Esophagus squamous epithelium (tissue), 5 donors: ENCODE measurements around the gene CHRNA5. TPM values are rescaled to one million over a fixed set of nuclear protein-coding genes. Genes with fewer than 3 reads are reported as not detected.

Source experiments
- DNase-seq: peaks from one replicate; lab custom pipeline; 2025; lab: John Stamatoyannopoulos, UW
- H3K27ac ChIP-seq, 4 donors: fragments of 200-600 bp; sonication (generic); one replicate each; pipeline ENCODE4 v1.5.1; 2016 to 2019; ENCODE audit warnings: mild to moderate bottlenecking in 1 of 4
- H3K27me3 ChIP-seq, 4 donors: fragments of 200-600 bp; sonication (generic); 1 replicate in 3 of 4; 2 replicates in 1 of 4; pipeline versions ENCODE4 v1.5.1 to v1.6.0; 2017 to 2021; ENCODE audit warnings: antibody characterized with exemption in 1 of 4
- H3K36me3 ChIP-seq, 3 donors: fragments of 200-600 bp; sonication (generic); one replicate each; pipeline ENCODE4 v1.5.1; 2016 to 2019
- H3K4me1 ChIP-seq, 3 donors: fragments of 200-600 bp; sonication (generic); one replicate each; pipeline ENCODE4 v1.5.1; 2017 to 2019
- H3K4me3 ChIP-seq, 4 donors: fragments of 200-600 bp; sonication (generic); 1 replicate in 3 of 4; 2 replicates in 1 of 4; pipeline ENCODE4 v1.5.1; 2016 to 2019; ENCODE audit warnings: mild to moderate bottlenecking in 2 of 4, moderate library complexity in 1 of 4
- H3K9me3 ChIP-seq, 3 donors: fragments of 200-600 bp; sonication (generic); one replicate each; pipeline ENCODE4 v1.5.1; 2016 to 2019
- CTCF ChIP-seq, 6 experiments: fragments of 450-650 bp in 4 of 6; fragments of 200-600 bp in 2 of 6; sonication (generic) in 2 of 6; IDR thresholded peaks; one replicate each; pipeline ENCODE4 v1.5.1; 2016 to 2019; ENCODE audit warnings: antibody characterized with exemption in 6 of 6, mild to moderate bottlenecking in 4 of 6, moderate library complexity in 4 of 6
- POLR2A ChIP-seq, 4 donors: fragments of 450-650 bp; IDR thresholded peaks; one replicate each; pipeline ENCODE4 v1.6.1; 2017; ENCODE audit warnings: antibody characterized with exemption in 4 of 4, mild to moderate bottlenecking in 4 of 4, moderate library complexity in 3 of 4
- WGBS, 2 donors: methylation state at CpG; one replicate each; pipeline ENCODE4 v1.1.5; 2018; 5-methylcytosine and 5-hydroxymethylcytosine counted together
- intact Hi-C: fragments of 100-400 bp; cut with DNase I; formaldehyde crosslinking; loops from one replicate; pipeline ENCODE4 v1.15.0; 2022
- total RNA-seq, 4 donors: library from RNA; depleted of rRNA; stranded (reverse); fragments of >200 nt; gene quantifications; one replicate each; pipeline ENCODE4 v1.1.0, GENCODE V29; 2016
- donor health status: DM: yes; HTN: yes; CAD: no.

Gene CHRNA5
- total RNA-seq, 4 donors from 2014 or later: 0.95 to 2.9 (median 1.6) TPM

- DNase-seq: no peak
- 71 to 88% methylated on average over 8 to 10 of the region's 10 CpGs for WGBS, 2 donors
- no peak for TF ChIP-seq CTCF (IDR thresholded peaks at IDR 0.05)
- no peak for TF ChIP-seq POLR2A (IDR thresholded peaks at IDR 0.05)
These were observed 56.6 kb downstream of the CHRNA5 start for GRCh38 chr15:78621810-78622402.

GRCh38 chr15:78623786-78624497 is 58.6 kb downstream of the CHRNA5 start:
- H3K9me3 ChIP-seq: no peaks in the 10 kb centered on the region
- intact Hi-C loops: no loop called here
- no peaks in the 10 kb centered on the region for H3K36me3 ChIP-seq
- TF ChIP-seq POLR2A (IDR thresholded peaks at IDR 0.05) (no peak), CTCF (IDR thresholded peaks at IDR 0.05) (no peak)
- no peak overlapping the region for H3K4me3 ChIP-seq
- H3K27me3 ChIP-seq: peaks cover 10 to 78% (median 19%) of the 10 kb centered on the region in 4 donors
- H3K27ac ChIP-seq: no peak overlapping the region
- DNase-seq: no peak
- WGBS, 2 donors: 87 to 91% methylated on average over 7 of the region's 7 CpGs
- peaks cover 9 to 41% (median 15%) of the 10 kb centered on the region in 3 donors for H3K4me1 ChIP-seq

More at GRCh38 chr15:78621810-78622402, 56.6 kb downstream of the CHRNA5 start:
- H3K4me1 ChIP-seq: peaks cover 9 to 42% (median 15%) of the 10 kb centered on the region in 3 donors
- H3K36me3 ChIP-seq: no peaks in the 10 kb centered on the region
- H3K4me3 ChIP-seq: no peak overlapping the region
- H3K9me3 ChIP-seq: no peaks in the 10 kb centered on the region
- H3K27me3 ChIP-seq: peaks cover 12 to 65% (median 19%) of the 10 kb centered on the region in 4 donors
- intact Hi-C loops: no loop called here
- no peak overlapping the region for H3K27ac ChIP-seq

GRCh38 chr15:78624651-78625590 is 59.6 kb downstream of the CHRNA5 start:
- intact Hi-C loops: no loop called here
- WGBS, 2 donors: 76 to 78% methylated on average over 8 to 9 of the region's 17 CpGs
- H3K4me3 ChIP-seq: no peak overlapping the region
- peaks cover 3 to 77% (median 12%) of the 10 kb centered on the region in 4 donors for H3K27me3 ChIP-seq
- H3K4me1 ChIP-seq: peaks cover 6 to 37% (median 10%) of the 10 kb centered on the region in 3 donors
- H3K9me3 ChIP-seq: no peaks in the 10 kb centered on the region
- no peak for DNase-seq
- H3K36me3 ChIP-seq: no peaks in the 10 kb centered on the region
- TF ChIP-seq POLR2A (IDR thresholded peaks at IDR 0.05): no peak
- no peak for TF ChIP-seq CTCF (IDR thresholded peaks at IDR 0.05)
- no peak overlapping the region for H3K27ac ChIP-seq

GRCh38 chr15:78625606-78626280 is 60.4 kb downstream of the CHRNA5 start:
- peaks cover 0 to 69% (median 5%) of the 10 kb centered on the region in 4 donors for H3K27me3 ChIP-seq
- WGBS, 2 donors: 33 to 42% methylated on average over 6 to 9 of the region's 12 CpGs
- no peak overlapping the region for H3K27ac ChIP-seq
- intact Hi-C loops: no loop called here
- TF ChIP-seq CTCF (IDR thresholded peaks at IDR 0.05): no peak
- no peak for TF ChIP-seq POLR2A (IDR thresholded peaks at IDR 0.05)
- H3K36me3 ChIP-seq: no peaks in the 10 kb centered on the region
- no peak for DNase-seq
- H3K4me3 ChIP-seq: no peak overlapping the region
- no peaks in the 10 kb centered on the region for H3K9me3 ChIP-seq
- peaks cover 0 to 29% (median 2%) of the 10 kb centered on the region in 3 donors for H3K4me1 ChIP-seq
